ENCODE data around the gene PGC.

PGC gene

DNA sequence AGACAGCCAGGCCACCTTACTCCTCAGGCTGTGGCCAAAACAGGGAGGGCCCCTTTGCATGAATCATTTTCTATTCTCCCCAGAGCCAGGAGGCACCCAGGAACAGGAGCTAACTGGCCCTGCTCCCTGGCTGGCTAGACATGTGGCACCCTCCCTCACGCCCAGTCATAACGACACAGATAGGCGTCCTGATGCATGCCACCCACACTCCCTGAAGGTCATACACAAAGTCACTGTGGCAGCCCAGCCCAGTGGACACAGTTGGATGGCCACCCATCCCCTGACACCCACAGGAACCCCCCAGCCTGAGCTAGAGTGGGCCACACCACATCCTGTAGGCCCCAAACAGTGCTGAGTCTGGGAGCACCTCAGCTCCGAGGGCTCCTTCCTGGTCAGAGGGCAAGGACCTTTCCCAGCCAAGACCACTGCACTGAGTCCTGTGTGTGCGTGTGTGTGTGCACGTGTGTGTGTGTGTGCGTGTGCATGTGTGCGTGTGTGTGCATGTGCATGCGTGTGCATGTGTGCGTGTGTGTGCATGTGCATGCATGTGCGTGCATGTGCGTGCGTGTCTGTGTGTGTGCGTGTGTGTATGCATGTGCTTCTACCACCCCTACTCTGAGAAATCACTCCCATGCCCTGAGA lies 33.4 kb downstream of the PGC start:
- Histone ChIP-seq H3K4me2 (ENCODE audit: insufficient read depth, low read length) (no peak overlapping the region), H2AFZ (ENCODE audit: low read depth, low read length) (no peak overlapping the region), H3K27me3 (ENCODE audit: insufficient read depth, low read length, poor library complexity) (no peaks in the 10 kb centered on the region), H3K79me2 (ENCODE audit: insufficient read depth, low read length) (no peaks in the 10 kb centered on the region), H3K9ac (ENCODE audit: low read depth, low read length) (no peak overlapping the region), H3K4me3 (ENCODE audit: low read depth in 1 of 2, low read length in 2 of 2) (no peak overlapping the region), H3K4me1 (ENCODE audit: insufficient read depth, low read length) (peaks cover 1% of the 10 kb centered on the region), H3K27ac (ENCODE audit: low read length) (no peak overlapping the region), H3K9me3 (ENCODE audit: insufficient read depth, low read length, severe bottlenecking) (no peaks in the 10 kb centered on the region), H3K36me3 (ENCODE audit: insufficient read depth, low read length) (no peaks in the 10 kb centered on the region), H4K20me1 (ENCODE audit: insufficient read depth, low read length) (no peaks in the 10 kb centered on the region)
- ATAC-seq (ENCODE audit: insufficient read depth, low read depth) (peak; percentile 20; the same call in 1 of the 3 replicates), DNase-seq (no peak)
- TF ChIP-seq EZH2 (IDR thresholded peaks at IDR 0.05; ENCODE audit: borderline replicate concordance, low read depth, low read length, severe bottlenecking) = no peak
- TF ChIP-seq, protein P1, sequence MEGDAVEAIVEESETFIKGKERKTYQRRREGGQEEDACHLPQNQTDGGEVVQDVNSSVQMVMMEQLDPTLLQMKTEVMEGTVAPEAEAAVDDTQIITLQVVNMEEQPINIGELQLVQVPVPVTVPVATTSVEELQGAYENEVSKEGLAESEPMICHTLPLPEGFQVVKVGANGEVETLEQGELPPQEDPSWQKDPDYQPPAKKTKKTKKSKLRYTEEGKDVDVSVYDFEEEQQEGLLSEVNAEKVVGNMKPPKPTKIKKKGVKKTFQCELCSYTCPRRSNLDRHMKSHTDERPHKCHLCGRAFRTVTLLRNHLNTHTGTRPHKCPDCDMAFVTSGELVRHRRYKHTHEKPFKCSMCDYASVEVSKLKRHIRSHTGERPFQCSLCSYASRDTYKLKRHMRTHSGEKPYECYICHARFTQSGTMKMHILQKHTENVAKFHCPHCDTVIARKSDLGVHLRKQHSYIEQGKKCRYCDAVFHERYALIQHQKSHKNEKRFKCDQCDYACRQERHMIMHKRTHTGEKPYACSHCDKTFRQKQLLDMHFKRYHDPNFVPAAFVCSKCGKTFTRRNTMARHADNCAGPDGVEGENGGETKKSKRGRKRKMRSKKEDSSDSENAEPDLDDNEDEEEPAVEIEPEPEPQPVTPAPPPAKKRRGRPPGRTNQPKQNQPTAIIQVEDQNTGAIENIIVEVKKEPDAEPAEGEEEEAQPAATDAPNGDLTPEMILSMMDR (IDR thresholded peaks at IDR 0.05; ENCODE audit: borderline replicate concordance, extremely low read depth, low read length, poor library complexity, severe bottlenecking) = no peak

DNA sequence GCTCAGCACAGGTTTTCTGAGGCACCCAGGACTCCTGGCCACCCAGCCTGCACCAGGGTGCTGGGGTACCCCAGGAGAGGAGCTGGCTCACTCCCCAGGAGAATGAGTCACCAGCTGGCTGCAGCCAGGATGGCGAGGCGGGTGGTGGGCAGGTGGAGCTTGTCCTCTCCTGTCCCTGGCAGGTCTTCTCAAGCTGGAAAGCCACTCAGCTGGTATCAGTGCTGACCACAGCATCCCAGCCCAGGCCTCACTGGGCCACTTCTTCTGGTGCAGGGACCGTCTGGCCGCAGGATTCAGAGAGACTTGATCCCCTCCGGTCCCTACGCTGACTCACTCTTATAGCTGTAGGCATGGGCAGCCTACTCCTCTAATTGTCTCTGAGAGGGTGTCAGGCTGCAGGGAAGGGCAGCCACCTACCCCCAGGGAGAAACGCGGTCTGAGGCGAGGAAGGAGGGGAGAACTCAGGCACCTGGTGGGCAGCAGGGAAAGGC lies 34.0 kb downstream of the PGC start:
- no peak for DNase-seq
- Histone ChIP-seq H3K4me1 (ENCODE audit: insufficient read depth, low read length) (peaks cover 7% of the 10 kb centered on the region), H3K36me3 (ENCODE audit: insufficient read depth, low read length) (no peaks in the 10 kb centered on the region), H3K79me2 (ENCODE audit: insufficient read depth, low read length) (no peaks in the 10 kb centered on the region), H3K27ac (ENCODE audit: low read length) (no peak overlapping the region), H3K9me3 (ENCODE audit: insufficient read depth, low read length, severe bottlenecking) (no peaks in the 10 kb centered on the region), H3K9ac (ENCODE audit: low read depth, low read length) (no peak overlapping the region), H3K4me2 (ENCODE audit: insufficient read depth, low read length) (no peak overlapping the region), H2AFZ (ENCODE audit: low read depth, low read length) (no peak overlapping the region), H3K4me3 (ENCODE audit: low read depth in 1 of 2, low read length in 2 of 2) (no peak overlapping the region), H4K20me1 (ENCODE audit: insufficient read depth, low read length) (no peaks in the 10 kb centered on the region), H3K27me3 (ENCODE audit: insufficient read depth, low read length, poor library complexity) (no peaks in the 10 kb centered on the region)
- ATAC-seq (ENCODE audit: insufficient read depth, low read depth) = 0 out of 3 replicates have a peak, but pooled peaks have one; percentile 15
- TF ChIP-seq, protein P1 (IDR thresholded peaks at IDR 0.05; ENCODE audit: borderline replicate concordance, extremely low read depth, low read length, poor library complexity, severe bottlenecking) = no peak
- no peak for TF ChIP-seq EZH2 (IDR thresholded peaks at IDR 0.05; ENCODE audit: borderline replicate concordance, low read depth, low read length, severe bottlenecking)

DNA sequence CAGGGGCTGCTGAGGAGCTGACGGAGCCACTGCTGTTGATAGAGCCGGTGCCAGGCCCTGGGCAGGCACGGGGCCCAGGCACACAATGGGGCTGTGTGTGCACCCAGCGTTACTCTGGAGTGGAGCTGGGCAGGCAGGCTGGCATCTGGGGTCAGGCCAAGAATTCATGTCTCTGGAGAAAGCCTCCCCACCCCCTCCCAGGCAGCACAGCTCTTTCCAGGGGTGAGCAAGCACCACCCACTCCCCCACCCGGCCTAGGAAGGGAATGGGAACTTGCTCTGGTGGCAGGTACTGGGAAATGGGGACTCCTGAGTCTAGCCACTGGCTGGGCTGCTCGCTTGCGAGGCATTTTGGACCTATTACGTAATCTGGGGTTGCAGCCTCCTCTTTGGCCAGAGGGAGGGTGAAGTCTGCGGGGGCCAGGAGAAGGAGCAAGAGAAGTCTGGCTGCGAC lies 34.5 kb downstream of the PGC start:
- no peaks in the 10 kb centered on the region for H3K79me2 ChIP-seq (ENCODE audit: insufficient read depth, low read length)
- H2AFZ ChIP-seq (ENCODE audit: low read depth, low read length) = no peak overlapping the region
- DNase-seq (no peak), ATAC-seq (ENCODE audit: insufficient read depth, low read depth) (no peak)
- peaks cover 12% of the 10 kb centered on the region for H3K4me1 ChIP-seq (ENCODE audit: insufficient read depth, low read length)
- no peak overlapping the region for H3K9ac ChIP-seq (ENCODE audit: low read depth, low read length)
- no peaks in the 10 kb centered on the region for H4K20me1 ChIP-seq (ENCODE audit: insufficient read depth, low read length)
- no peaks in the 10 kb centered on the region for H3K27me3 ChIP-seq (ENCODE audit: insufficient read depth, low read length, poor library complexity)
- no peak overlapping the region for H3K27ac ChIP-seq (ENCODE audit: low read length)
- TF ChIP-seq, protein P1 (IDR thresholded peaks at IDR 0.05; ENCODE audit: borderline replicate concordance, extremely low read depth, low read length, poor library complexity, severe bottlenecking) = no peak
- no peak for TF ChIP-seq EZH2 (IDR thresholded peaks at IDR 0.05; ENCODE audit: borderline replicate concordance, low read depth, low read length, severe bottlenecking)
- H3K4me2 ChIP-seq (ENCODE audit: insufficient read depth, low read length) = no peak overlapping the region
- H3K36me3 ChIP-seq (ENCODE audit: insufficient read depth, low read length) = no peaks in the 10 kb centered on the region
- no peaks in the 10 kb centered on the region for H3K9me3 ChIP-seq (ENCODE audit: insufficient read depth, low read length, severe bottlenecking)
- H3K4me3 ChIP-seq (ENCODE audit: low read depth in 1 of 2, low read length in 2 of 2) = no peak overlapping the region
